Measurements from ENCODE around the gene ALDH1L1.

The ALDH1L1 gene

GRCh38 chr3:126146525-126147146 is 33.8 kb downstream of the ALDH1L1 start:
- intact Hi-C loops (cut with DNase I) = no loop called here
- peak in 13 of 42 donors; percentile 1 to 36 (median 8) for DNase-seq

DNA sequence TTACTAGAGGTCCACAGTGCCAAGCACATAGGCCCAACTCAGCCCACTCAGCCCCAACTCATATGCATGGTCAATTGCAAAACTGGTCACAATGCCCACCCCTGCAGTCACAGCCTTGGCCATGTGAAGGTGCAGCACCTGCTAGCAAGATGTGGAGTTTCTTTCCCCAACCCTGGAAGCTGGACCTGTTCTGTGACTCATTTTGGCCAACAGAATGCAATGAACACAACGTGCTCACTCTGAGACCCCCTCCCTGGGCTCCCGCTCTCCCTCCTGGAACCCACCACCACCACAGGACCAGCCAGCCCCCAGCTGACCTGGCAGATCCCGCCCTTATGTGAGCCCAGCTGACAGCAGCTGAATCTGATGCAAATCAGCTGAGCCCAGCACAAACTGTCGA is 34.4 kb downstream of the ALDH1L1 start:
- peak in 13 of 42 donors; percentile 1 to 35 (median 9) for DNase-seq
- intact Hi-C loops (cut with DNase I) = no loop called here

DNA sequence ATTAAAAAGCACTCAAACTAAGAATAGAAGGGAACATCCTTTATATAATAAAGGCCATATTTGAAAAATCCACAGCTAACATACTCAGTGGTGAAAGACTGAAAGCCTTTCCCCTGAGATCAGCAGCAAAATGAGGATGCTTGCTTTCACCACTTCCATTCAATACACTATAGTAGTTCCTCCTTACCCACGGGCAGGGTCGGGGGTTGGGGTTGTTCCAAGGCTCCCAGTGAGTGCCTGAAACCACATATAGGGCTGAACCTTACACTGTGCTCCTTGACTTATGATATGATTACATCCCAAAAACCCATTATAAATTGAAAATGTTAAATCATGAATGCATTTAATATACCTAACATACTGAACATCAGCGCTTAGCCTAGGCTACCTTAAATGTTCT is 37.7 kb downstream of the ALDH1L1 start:
- intact Hi-C loops (cut with DNase I) = no loop called here
- peak in 6 of 42 donors; percentile 0 to 22 (median 7) for DNase-seq

GRCh38 chr3:126137490-126138130 is 42.8 kb downstream of the ALDH1L1 start:
- intact Hi-C loops (cut with DNase I) = no loop called here
- peak in 19 of 42 donors; percentile 1 to 33 (median 5) for DNase-seq

DNA sequence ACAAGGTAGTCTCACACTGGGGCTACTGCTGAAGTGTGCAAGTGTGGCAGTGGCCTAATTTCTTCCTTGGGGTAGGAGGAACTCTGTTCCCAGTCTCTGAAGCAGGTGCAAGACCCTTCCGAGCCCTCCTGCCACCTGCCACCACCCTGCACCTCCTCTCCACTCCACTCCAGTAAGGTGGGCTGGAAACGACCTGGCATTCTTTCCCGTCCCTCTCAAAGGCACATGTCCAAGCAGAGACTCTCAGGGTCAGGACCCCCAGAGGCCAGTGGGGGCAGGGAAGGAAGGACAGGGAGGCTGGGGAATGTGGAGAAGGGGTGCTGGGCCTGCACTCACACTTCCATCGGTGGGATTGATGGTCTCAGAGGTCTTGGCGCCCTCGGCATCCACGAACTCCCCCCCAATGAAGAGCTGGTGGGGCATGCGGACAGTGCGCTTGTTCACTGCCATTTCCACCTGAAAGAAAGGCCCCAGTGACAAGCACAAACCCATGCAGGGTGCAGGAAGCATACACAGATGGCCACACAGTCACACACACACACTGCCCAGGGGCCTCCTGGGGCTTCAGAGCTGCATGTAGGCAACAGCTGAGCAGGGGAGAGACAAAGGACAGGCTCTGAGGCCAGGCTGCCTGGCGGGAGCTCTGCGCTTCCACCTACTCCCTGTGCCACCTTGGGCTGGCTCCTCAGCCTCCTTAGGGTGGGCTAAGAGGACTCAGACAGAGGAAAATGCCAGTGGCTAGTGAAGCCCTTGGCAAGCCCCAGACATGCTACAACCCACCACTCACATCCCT is 43.8 kb downstream of the ALDH1L1 start:
- intact Hi-C loops (cut with DNase I) = no loop called here
- DNase-seq = peak in 19 of 42 donors; percentile 1 to 31 (median 8)

GRCh38 chr3:126135406-126136076 is 44.8 kb downstream of the ALDH1L1 start:
- DNase-seq = peak in 24 of 42 donors; percentile 1 to 34 (median 9)
- intact Hi-C loops (cut with DNase I) = no loop called here

DNA sequence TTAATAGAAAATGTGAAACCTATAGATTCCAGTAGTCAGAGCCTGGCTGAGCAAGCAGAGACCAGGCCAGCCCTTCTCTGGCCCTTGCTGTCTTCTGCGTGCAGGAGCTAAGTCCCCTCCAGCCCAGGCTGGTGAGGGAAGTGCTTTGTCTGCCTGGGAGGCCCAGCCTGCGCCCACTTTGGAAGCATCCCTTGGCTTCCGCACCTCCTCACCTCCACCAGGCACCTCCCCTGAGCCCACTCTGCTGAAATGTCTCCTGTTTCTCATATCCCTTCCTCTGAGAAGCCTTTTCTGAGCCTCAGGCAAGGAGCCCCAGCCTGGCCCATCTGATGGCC is 45.3 kb downstream of the ALDH1L1 start:
- DNase-seq = peak in 21 of 42 donors; percentile 1 to 25 (median 6)
- intact Hi-C loops (cut with DNase I) = no loop called here

GRCh38 chr3:126134219-126134975 is 46.0 kb downstream of the ALDH1L1 start:
- intact Hi-C loops (cut with DNase I) = no loop called here
- peak; percentile 36 to 88 (median 70) for DNase-seq

DNA sequence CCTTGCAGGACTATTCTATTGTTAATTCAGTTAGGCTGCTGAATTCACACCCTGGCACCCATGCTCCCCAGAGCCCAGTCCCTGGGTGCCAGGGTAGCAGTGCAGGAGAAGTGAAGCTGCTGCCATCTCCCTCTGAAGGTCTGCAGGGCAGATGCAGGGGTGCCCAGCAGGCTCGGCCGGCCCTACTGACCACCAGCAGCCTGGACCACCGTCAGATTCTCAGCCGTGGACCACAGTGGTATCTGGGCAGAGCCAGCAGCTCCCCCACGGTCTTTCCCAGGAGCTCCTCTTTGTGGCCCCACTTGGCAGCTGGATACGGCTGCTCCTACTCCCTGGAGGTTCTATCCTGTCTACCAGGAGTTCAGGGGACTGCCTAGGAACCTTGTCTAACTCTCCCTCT is 46.8 kb downstream of the ALDH1L1 start:
- intact Hi-C loops (cut with DNase I) = no loop called here
- DNase-seq = peak in 21 of 42 donors; percentile 3 to 38 (median 10)

GRCh38 chr3:126132751-126133511 is 47.5 kb downstream of the ALDH1L1 start:
- DNase-seq = peak in 38 of 42 donors; percentile 9 to 73 (median 34)
- intact Hi-C loops (cut with DNase I) = no loop called here

- intact Hi-C loops (cut with DNase I) = no loop called here
- peak in 23 of 42 donors; percentile 3 to 38 (median 12) for DNase-seq
These were observed 48.3 kb downstream of the ALDH1L1 start for GRCh38 chr3:126131881-126132750.

GRCh38 chr3:126130981-126131745 is 49.2 kb downstream of the ALDH1L1 start:
- peak in 25 of 42 donors; percentile 1 to 31 (median 10) for DNase-seq
- intact Hi-C loops (cut with DNase I) = no loop called here

- peak in 24 of 42 donors; percentile 2 to 38 (median 9) for DNase-seq
- intact Hi-C loops (cut with DNase I) = no loop called here
These were observed 50.1 kb downstream of the ALDH1L1 start for GRCh38 chr3:126130081-126130855.

- peak in 23 of 42 donors; percentile 4 to 35 (median 10) for DNase-seq
- intact Hi-C loops (cut with DNase I) = no loop called here
These were observed 50.9 kb downstream of the ALDH1L1 start for GRCh38 chr3:126129398-126129891.

All from head of caudate nucleus (tissue), 42 donors.